K562 (cell line): Measurements from ENCODE around the gene FBXO10. TPM values are rescaled to one million over a fixed set of nuclear protein-coding genes. Genes with fewer than 3 reads are reported as not detected.

Experiments used
- BDP1 ChIP-seq: IDR thresholded peaks from 3 replicates; pipeline ENCODE4 v1.6.1; 2011; ENCODE audit not compliant: insufficient read length, insufficient read depth
- CHD2 ChIP-seq: IDR thresholded peaks from 2 replicates; pipeline ENCODE4 v1.6.1; 2011; ENCODE audit warnings: low read depth, low read length
- CREB1 ChIP-seq, 2 experiments: sonication (generic) in 1 of 2; formaldehyde crosslinking in 1 of 2; IDR thresholded peaks; 2 replicates each; pipeline versions ENCODE4 v1.6.1 to v1.8.0; 2012 to 2022; ENCODE audit warnings: inconsistent platforms in 1 of 2, mild to moderate bottlenecking in 1 of 2, missing genetic modification reagents in 1 of 2, moderate library complexity in 1 of 2
- DMBX1 ChIP-seq: fragments of 250-450 bp; sonication (Bioruptor Pico); IDR thresholded peaks from 2 replicates; pipeline ENCODE4 v1.8.0; 2022; ENCODE audit warnings: inconsistent platforms, mild to moderate bottlenecking, moderate library complexity, borderline replicate concordance
- ELF4 ChIP-seq: fragments of 450-650 bp; formaldehyde crosslinking; IDR thresholded peaks from 2 replicates; pipeline ENCODE4 v1.4.0; 2022; ENCODE audit warnings: missing genetic modification characterization
- FOXP1 ChIP-seq: sonication (generic); formaldehyde crosslinking; IDR thresholded peaks from 2 replicates; pipeline ENCODE4 v1.8.0; 2022; ENCODE audit warnings: mild to moderate bottlenecking, missing genetic modification reagents
- GABPB2 ChIP-seq: fragments of 250-450 bp; sonication (Bioruptor Pico); conservative IDR thresholded peaks from 2 replicates; pipeline ENCODE4 v1.5.1; 2021; ENCODE audit warnings: mild to moderate bottlenecking
- GATA2 ChIP-seq: sonication (generic); formaldehyde crosslinking; IDR thresholded peaks from 2 replicates; pipeline ENCODE4 v1.4.0; 2020; ENCODE audit warnings: mild to moderate bottlenecking, missing genetic modification reagents
- PHTF2 ChIP-seq: fragments of 250-450 bp; sonication (Bioruptor Pico); IDR thresholded peaks from 2 replicates; pipeline ENCODE4 v1.5.0; 2021; ENCODE audit warnings: mild to moderate bottlenecking
- PREB ChIP-seq: sonication (generic); formaldehyde crosslinking; IDR thresholded peaks from 2 replicates; pipeline ENCODE4 v1.8.1; 2023; ENCODE audit warnings: mild to moderate bottlenecking, missing genetic modification reagents
- PRPF4 ChIP-seq: fragments of 200-400 bp; formaldehyde crosslinking; IDR thresholded peaks from one replicate; pipeline ENCODE4 v1.6.1; 2017; ENCODE audit warnings: low read length, low read depth, mild to moderate bottlenecking; ENCODE audit not compliant: insufficient read depth, poor library complexity, severe bottlenecking
- RBM15 ChIP-seq: fragments of 200-400 bp; formaldehyde crosslinking; IDR thresholded peaks from 2 replicates; pipeline ENCODE4 v1.6.1; 2018; ENCODE audit warnings: mild to moderate bottlenecking, low read length, moderate library complexity; ENCODE audit not compliant: insufficient read depth
- SLC30A9 ChIP-seq: fragments of 250-450 bp; sonication (Bioruptor Pico); IDR thresholded peaks from 2 replicates; pipeline ENCODE4 v1.8.0; 2022; ENCODE audit warnings: mild to moderate bottlenecking, moderate library complexity
- SNRNP70 ChIP-seq: fragments of 200-400 bp; formaldehyde crosslinking; optimal IDR thresholded peaks from 2 replicates; pipeline ENCODE3; 2017; ENCODE audit warnings: low read depth, low read length
- SREBF2 ChIP-seq: sonication (generic); formaldehyde crosslinking; IDR thresholded peaks from 2 replicates; pipeline ENCODE4 v1.4.0; 2020; ENCODE audit warnings: mild to moderate bottlenecking, missing genetic modification reagents
- SUPT5H ChIP-seq: fragments of 450-650 bp; IDR thresholded peaks from 2 replicates; pipeline ENCODE4 v1.6.1; 2016
- TFE3 ChIP-seq: fragments of 450-650 bp; formaldehyde crosslinking; IDR thresholded peaks from 2 replicates; pipeline ENCODE4 v1.4.0; 2020; ENCODE audit warnings: mild to moderate bottlenecking, mixed read lengths
- ZNF764 ChIP-seq: fragments of 250-450 bp; sonication (Bioruptor Pico); IDR thresholded peaks from 2 replicates; pipeline ENCODE4 v1.4.0; 2020; ENCODE audit warnings: low read depth, mild to moderate bottlenecking, moderate library complexity
- polyA plus RNA-seq, 8 experiments: library from polyadenylated mRNA; depleted of rRNA in 4 of 8; stranded (reverse) in 5 of 8; unstranded in 3 of 8; fragments of >200 nt; fragmentation: Nextera tagmentation in 2 of 8; fragmentation: Illumina TruSeq in 1 of 8; extraction: Ambion mirVana in 2 of 8; extraction: Trizol in 1 of 8; gene quantifications; 2 replicates each; pipeline versions ENCODE4 v1.2.1 to v1.2.3, GENCODE V29; 2011 to 2014; ENCODE audit warnings: inconsistent platforms in 1 of 8, missing spikeins in 1 of 8
- total RNA-seq, 7 experiments: library from RNA; depleted of rRNA in 6 of 7; stranded (reverse); fragments of >200 nt in 6 of 7; fragmentation: Illumina TruSeq in 2 of 7; extraction: Trizol in 2 of 7; gene quantifications; 2 replicates each; pipeline versions ENCODE4 v1.2.1 to v1.2.3, GENCODE V29; 2011 to 2021; ENCODE audit warnings: low replicate concordance in 1 of 7
- TF ChIP-seq, protein P1 (sequence below): fragments of 250-450 bp; sonication (Bioruptor Pico); IDR thresholded peaks from 2 replicates; pipeline ENCODE4 v1.5.0; 2021; ENCODE audit warnings: mild to moderate bottlenecking, moderate library complexity
- TF ChIP-seq, protein P2 (sequence below): fragments of 250-450 bp; sonication (Bioruptor Pico); IDR thresholded peaks from 2 replicates; pipeline ENCODE4 v1.5.0; 2020; ENCODE audit warnings: mild to moderate bottlenecking, borderline replicate concordance

Gene FBXO10
- total and polyA plus RNA-seq, 9 of the 15 experiments (the other 6 are each of a cell fraction or from before 2014, with no cell fraction given): 0.84 to 9.9 (median 6.0) TPM

GRCh38 chr9:37465249-37466036 is 110.7 kb downstream of the FBXO10 start, which contains the start of gene ZBTB5 (continued):
- TF ChIP-seq TFE3 (CRISPR knock-in tag): no peak
- peak; percentile 91 for TF ChIP-seq CREB1 (IDR thresholded peaks at IDR 0.05)
- TF ChIP-seq CREB1 (CRISPR knock-in tag; IDR thresholded peaks at IDR 0.05): peak; percentile 93
- TF ChIP-seq ELF4: no peak
- no peak for TF ChIP-seq SREBF2 (CRISPR knock-in tag)
- 0 out of 2 replicates have a peak, but pooled peaks have one; percentile 51 for TF ChIP-seq DMBX1 (CRISPR knock-in tag)
- TF ChIP-seq SNRNP70: no peak
- TF ChIP-seq RBM15: no peak
- no peak for TF ChIP-seq SLC30A9 (CRISPR knock-in tag)
- no peak for TF ChIP-seq PRPF4
- TF ChIP-seq ZNF764 (CRISPR knock-in tag): no peak
- TF ChIP-seq CHD2: peak; percentile 84
- TF ChIP-seq GABPB2: no peak
- TF ChIP-seq PREB (CRISPR knock-in tag): no peak
- TF ChIP-seq BDP1: no peak
- no peak for TF ChIP-seq GATA2 (CRISPR knock-in tag)
- TF ChIP-seq, protein P1, sequence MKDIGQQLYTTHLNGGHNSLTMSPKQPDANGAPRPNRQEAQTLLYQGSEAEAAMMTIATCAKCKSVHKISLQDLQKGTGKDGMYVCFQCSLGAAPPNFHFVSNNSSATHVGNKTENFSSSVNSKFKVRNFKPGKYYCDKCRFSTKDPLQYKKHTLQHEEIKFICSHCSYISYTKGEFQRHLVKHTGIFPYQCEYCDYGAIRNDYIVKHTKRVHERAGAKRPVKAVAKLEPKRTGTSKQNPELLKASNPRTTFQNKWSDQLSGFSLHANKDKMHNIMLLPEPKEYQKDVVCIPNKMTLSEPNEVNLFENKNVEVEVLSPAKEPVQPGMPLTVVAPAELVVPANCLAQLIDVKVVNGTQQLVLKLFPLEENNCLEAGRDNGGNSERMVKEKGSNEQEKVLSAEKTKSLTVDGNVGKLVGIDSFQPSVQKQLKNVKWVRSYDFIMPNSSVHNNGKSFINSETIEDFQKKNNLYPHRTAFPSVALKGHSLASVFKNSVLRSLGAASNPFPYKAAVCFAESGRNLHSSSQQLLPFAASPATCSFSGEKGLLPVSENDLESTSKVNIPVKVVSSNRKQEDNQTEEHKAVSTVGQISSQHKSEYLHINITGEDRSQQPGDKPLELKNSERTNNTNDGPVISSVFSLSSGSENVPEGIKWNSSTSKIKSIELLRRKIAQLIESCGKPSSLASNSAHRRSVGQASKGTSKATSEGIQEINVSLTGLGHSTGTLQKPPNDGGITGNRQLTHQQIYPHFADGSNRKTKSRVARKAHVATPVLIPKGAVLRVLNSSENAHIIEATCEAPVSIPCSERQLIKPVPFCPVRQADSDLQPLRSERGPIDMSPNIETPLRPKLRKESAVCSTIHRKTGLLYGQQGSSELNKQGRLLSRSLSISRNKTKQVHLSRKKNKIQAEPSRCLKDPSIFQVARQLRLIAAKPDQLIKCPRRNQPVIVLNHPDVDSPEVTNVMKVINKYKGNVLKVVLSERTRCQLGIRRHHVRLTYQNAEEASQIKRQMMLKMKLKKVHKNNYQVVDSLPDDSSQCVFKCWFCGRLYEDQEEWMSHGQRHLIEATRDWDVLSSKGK (CRISPR knock-in tag): no peak
- no peak for TF ChIP-seq PHTF2 (CRISPR knock-in tag)
- TF ChIP-seq, protein P2, sequence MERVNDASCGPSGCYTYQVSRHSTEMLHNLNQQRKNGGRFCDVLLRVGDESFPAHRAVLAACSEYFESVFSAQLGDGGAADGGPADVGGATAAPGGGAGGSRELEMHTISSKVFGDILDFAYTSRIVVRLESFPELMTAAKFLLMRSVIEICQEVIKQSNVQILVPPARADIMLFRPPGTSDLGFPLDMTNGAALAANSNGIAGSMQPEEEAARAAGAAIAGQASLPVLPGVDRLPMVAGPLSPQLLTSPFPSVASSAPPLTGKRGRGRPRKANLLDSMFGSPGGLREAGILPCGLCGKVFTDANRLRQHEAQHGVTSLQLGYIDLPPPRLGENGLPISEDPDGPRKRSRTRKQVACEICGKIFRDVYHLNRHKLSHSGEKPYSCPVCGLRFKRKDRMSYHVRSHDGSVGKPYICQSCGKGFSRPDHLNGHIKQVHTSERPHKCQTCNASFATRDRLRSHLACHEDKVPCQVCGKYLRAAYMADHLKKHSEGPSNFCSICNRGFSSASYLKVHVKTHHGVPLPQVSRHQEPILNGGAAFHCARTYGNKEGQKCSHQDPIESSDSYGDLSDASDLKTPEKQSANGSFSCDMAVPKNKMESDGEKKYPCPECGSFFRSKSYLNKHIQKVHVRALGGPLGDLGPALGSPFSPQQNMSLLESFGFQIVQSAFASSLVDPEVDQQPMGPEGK (CRISPR knock-in tag): no peak
- no peak; the same call in 1 of the 2 replicates for TF ChIP-seq FOXP1 (CRISPR knock-in tag)
- TF ChIP-seq SUPT5H: no peak; the same call in none of the 2 replicates
